Adrenal gland (tissue), 12 donors: ENCODE data around the gene PACS1. TPM values are rescaled to one million over a fixed set of nuclear protein-coding genes. Genes with fewer than 3 reads are reported as not detected.

Experiments used
- DNase-seq, 7 donors: peaks; one replicate each; pipeline ENCODE4 v3.0.0-alpha.2; 2019 to 2020
- H3K27ac ChIP-seq, 5 donors: fragments of 200-600 bp; sonication (generic) in 4 of 5; 1 replicate in 3 of 5; 2 replicates in 2 of 5; pipeline versions ENCODE4 v1.5.1 to v1.8.0; 2016 to 2020; ENCODE audit warnings: mild to moderate bottlenecking in 1 of 5
- H3K27me3 ChIP-seq: fragments of 200-600 bp; 2 replicates; pipeline ENCODE4 v1.8.0; 2021
- H3K36me3 ChIP-seq, 2 donors: fragments of 200-600 bp; replicated peaks in 1 of 2; 1 replicate in 1 of 2; 2 replicates in 1 of 2; pipeline versions ENCODE4 v1.5.1 to v1.8.0; 2018 to 2022
- H3K4me1 ChIP-seq, 2 donors: fragments of 200-600 bp; replicated peaks in 1 of 2; 1 replicate in 1 of 2; 2 replicates in 1 of 2; pipeline versions ENCODE4 v1.5.1 to v1.8.0; 2018 to 2021
- H3K4me3 ChIP-seq, 4 donors: fragments of 200-600 bp; sonication (generic) in 3 of 4; one replicate each; pipeline ENCODE4 v1.5.1; 2016 to 2018
- H3K9me3 ChIP-seq, 3 donors: fragments of 200-600 bp; sonication (generic) in 1 of 3; replicated peaks in 1 of 3; 1 replicate in 2 of 3; 2 replicates in 1 of 3; pipeline versions ENCODE4 v1.5.1 to v1.8.0; 2016 to 2021
- CTCF ChIP-seq, 6 experiments: fragments of 450-650 bp in 4 of 6; fragments of 200-600 bp in 2 of 6; sonication (generic) in 1 of 6; IDR thresholded peaks; 1 replicate in 5 of 6; 2 replicates in 1 of 6; pipeline versions ENCODE4 v1.5.1 to v1.8.0; 2016 to 2021; ENCODE audit warnings: antibody characterized with exemption in 6 of 6, mild to moderate bottlenecking in 2 of 6, moderate library complexity in 1 of 6
- POLR2A ChIP-seq, 2 donors: fragments of 450-650 bp; IDR thresholded peaks; one replicate each; pipeline ENCODE4 v1.6.1; 2017; ENCODE audit warnings: antibody characterized with exemption in 2 of 2, mild to moderate bottlenecking in 2 of 2, moderate library complexity in 1 of 2
- WGBS, 4 donors: extraction: QIAGEN DNeasy Blood & Tissue Kit in 2 of 4; methylation state at CpG; one replicate each; pipeline versions ENCODE4 v1.1.5 to v1.1.7; 2013 to 2017; 5-methylcytosine and 5-hydroxymethylcytosine counted together
- intact Hi-C, 2 donors: fragments of 100-400 bp; cut with DNase I; formaldehyde crosslinking; loops; one replicate each; pipeline versions ENCODE4 v1.14.1 to v1.15.0; 2022 to 2023
- polyA plus RNA-seq, 3 donors: library from polyadenylated mRNA; stranded (reverse); fragments of 200-250 nt in 2 of 3; fragments of 350-450 nt in 1 of 3; fragmentation: Illumina TruSeq in 1 of 3; extraction: RNeasy Lipid Tissue Mini Kit (QIAGEN cat#74804) in 1 of 3; gene quantifications; one replicate each; pipeline ENCODE4 v1.2.3, GENCODE V29; 2013 to 2014
- total RNA-seq, 9 donors: library from RNA; depleted of rRNA in 4 of 9; stranded (reverse); fragments of >200 nt in 4 of 9; fragments of 120-200 nt in 1 of 9; fragmentation: NEBNext Ultra II Directional in 1 of 9; extraction: Animal tissue kit (Norgen Biotek cat#: 25700) in 1 of 9; gene quantifications; one replicate each; pipeline versions ENCODE4 v1.1.0 to v1.2.4, GENCODE V29; 2013 to 2023
- donor health status: healthy with polysubstance abuse.
- donor health status: Bipolar disorder and iron deficiency.
- donor health status: DM: yes; HTN: yes; CAD: no.
- donor health status: DM: no; HTN: no; CAD: no.
- donor health status: DM: no; HTN: no; CAD: no.
- donor health status: DM: yes; HTN: yes; CAD: no.

The PACS1 gene
- total and polyA plus RNA-seq, 12 donors, result 21.1 to 60.5 (median 38.2) TPM

GRCh38 chr11:66263785-66264184 is 193.7 kb downstream of the PACS1 start:
- no peak overlapping the region for H3K4me3 ChIP-seq
- no peak overlapping the region for H3K27ac ChIP-seq
- no peaks in the 10 kb centered on the region for H3K27me3 ChIP-seq
- 94 to 98% (median 96%) methylated on average over 9 to 10 of the region's 10 CpGs for WGBS, 4 donors
- H3K9me3 ChIP-seq, result no peaks in the 10 kb centered on the region
- TF ChIP-seq CTCF (IDR thresholded peaks at IDR 0.05) (no peak), POLR2A (IDR thresholded peaks at IDR 0.05) (no peak)
- intact Hi-C loops, result no loop called here
- peaks cover 0 to 13% of the 10 kb centered on the region in 2 donors for H3K4me1 ChIP-seq
- H3K36me3 ChIP-seq, result peaks cover 0 to 19% of the 10 kb centered on the region in 2 donors
- DNase-seq, result no peak

DNA sequence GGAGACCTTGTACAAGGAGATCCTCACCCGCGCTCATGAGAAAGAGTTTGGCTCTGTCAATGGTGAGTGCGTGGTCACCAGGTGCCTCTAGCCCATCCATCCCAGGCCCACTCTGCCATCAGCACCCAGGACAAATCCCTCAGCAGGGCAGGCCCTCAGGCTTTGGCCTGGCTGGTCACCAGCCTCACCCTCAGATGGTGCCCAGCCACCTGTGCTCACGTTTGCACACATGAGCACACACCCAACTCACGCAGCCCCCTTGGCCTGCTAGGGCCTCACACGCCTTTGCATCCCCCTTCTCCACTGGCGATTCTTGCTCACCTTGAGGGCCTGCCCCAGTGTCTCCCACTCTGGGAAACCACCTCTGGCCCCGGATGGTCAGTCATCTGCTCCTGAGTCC is 194.3 kb downstream of the PACS1 start:
- no peak overlapping the region for H3K27ac ChIP-seq
- no peaks in the 10 kb centered on the region for H3K27me3 ChIP-seq
- H3K4me3 ChIP-seq, result no peak overlapping the region
- H3K4me1 ChIP-seq, result peaks cover under 1 to 13% of the 10 kb centered on the region in 2 donors
- no peaks in the 10 kb centered on the region for H3K9me3 ChIP-seq
- TF ChIP-seq CTCF (IDR thresholded peaks at IDR 0.05) (no peak), POLR2A (IDR thresholded peaks at IDR 0.05) (no peak)
- DNase-seq, result no peak
- peaks cover 0 to 19% of the 10 kb centered on the region in 2 donors for H3K36me3 ChIP-seq
- 91 to 94% (median 92%) methylated on average over 7 to 8 of the region's 8 CpGs for WGBS, 4 donors
- intact Hi-C loops, result no loop called here

DNA sequence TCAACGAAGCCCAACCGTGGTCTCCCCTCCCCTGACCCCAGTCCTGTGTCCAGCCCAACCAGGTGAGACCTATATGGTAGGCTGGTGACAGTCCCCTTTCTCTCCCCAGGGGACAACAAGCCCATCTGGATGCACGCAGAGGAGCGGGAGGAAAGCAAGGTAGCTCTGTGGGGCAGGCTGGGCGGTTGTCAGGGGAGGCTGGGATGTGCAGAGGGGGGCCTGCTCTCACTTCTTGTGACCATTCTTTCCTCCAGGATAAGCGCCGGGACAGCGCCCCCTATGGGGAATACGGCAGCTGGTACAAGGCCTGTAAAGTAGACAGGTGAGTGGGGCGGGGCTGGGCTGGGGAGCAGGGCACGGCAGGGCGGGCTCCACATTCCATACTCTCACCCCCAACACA is 194.8 kb downstream of the PACS1 start:
- Histone ChIP-seq H3K27ac (no peak overlapping the region), H3K27me3 (no peaks in the 10 kb centered on the region), H3K4me1 (peaks cover 5 to 18% of the 10 kb centered on the region in 2 donors), H3K36me3 (peaks cover 0 to 19% of the 10 kb centered on the region in 2 donors), H3K4me3 (no peak overlapping the region), H3K9me3 (no peaks in the 10 kb centered on the region)
- TF ChIP-seq CTCF (IDR thresholded peaks at IDR 0.05) (peak in 3 of 6 experiments; percentile 7 to 17 (median 17)), POLR2A (IDR thresholded peaks at IDR 0.05) (no peak)
- peak in 1 of 7 donors; percentile 18 for DNase-seq
- 73 to 93% (median 78%) methylated on average over 7 to 12 of the region's 12 CpGs for WGBS, 4 donors
- intact Hi-C loops, result no loop called here

DNA sequence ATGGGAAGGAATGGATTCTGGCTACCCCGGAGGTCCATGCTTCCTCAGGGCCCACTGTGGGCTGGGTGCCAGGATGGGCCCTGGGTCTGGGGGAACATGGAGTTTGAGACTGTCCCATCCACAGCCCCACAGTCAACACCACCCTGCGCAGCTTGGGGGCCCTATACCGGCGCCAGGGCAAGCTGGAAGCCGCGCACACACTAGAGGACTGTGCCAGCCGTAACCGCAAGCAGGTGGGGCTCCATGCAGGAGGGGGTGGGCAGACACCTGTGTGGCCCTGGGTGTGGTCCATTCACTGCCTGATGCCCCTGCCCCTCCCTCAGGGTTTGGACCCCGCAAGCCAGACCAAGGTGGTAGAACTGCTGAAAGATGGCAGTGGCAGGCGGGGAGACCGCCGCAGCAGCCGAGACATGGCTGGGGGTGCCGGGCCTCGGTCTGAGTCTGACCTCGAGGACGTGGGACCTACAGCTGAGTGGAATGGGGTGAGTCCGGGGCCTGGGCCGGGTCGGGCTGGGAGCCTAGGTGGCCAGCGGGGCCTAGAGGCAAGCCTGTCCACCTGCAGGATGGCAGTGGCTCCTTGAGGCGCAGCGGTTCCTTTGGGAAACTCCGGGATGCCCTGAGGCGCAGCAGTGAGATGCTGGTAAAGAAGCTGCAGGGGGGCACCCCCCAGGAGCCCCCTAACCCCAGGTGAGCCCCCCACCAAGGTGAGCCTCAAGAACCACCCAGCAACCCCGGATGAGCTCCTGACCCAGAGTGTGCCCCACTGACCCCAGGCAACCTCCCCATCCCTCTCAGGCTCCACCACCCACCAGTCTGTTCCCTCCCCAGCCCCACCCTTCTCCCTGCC is 195.7 kb downstream of the PACS1 start:
- H3K4me1 ChIP-seq, result peaks cover 5 to 24% of the 10 kb centered on the region in 2 donors
- no peak overlapping the region for H3K27ac ChIP-seq
- H3K36me3 ChIP-seq, result peaks cover 0 to 22% of the 10 kb centered on the region in 2 donors
- no peaks in the 10 kb centered on the region for H3K27me3 ChIP-seq
- no peaks in the 10 kb centered on the region for H3K9me3 ChIP-seq
- 93 to 94% (median 94%) methylated on average over 18 to 26 of the region's 26 CpGs for WGBS, 4 donors
- DNase-seq, result peak in 1 of 7 donors; percentile 52
- TF ChIP-seq CTCF (IDR thresholded peaks at IDR 0.05), result no peak
- no peak for TF ChIP-seq POLR2A (IDR thresholded peaks at IDR 0.05)
- H3K4me3 ChIP-seq, result no peak overlapping the region
- intact Hi-C loops, result no loop called here
